NCI-H1436 treated with DMSO at 0.1 percent for 48 hours (cell line): Measurements from ENCODE around the gene NLGN3.

ENCODE experiments used
- DNase-seq: peaks from one replicate; lab custom pipeline; 2025; lab: John Stamatoyannopoulos, UW

NLGN3 gene

DNA sequence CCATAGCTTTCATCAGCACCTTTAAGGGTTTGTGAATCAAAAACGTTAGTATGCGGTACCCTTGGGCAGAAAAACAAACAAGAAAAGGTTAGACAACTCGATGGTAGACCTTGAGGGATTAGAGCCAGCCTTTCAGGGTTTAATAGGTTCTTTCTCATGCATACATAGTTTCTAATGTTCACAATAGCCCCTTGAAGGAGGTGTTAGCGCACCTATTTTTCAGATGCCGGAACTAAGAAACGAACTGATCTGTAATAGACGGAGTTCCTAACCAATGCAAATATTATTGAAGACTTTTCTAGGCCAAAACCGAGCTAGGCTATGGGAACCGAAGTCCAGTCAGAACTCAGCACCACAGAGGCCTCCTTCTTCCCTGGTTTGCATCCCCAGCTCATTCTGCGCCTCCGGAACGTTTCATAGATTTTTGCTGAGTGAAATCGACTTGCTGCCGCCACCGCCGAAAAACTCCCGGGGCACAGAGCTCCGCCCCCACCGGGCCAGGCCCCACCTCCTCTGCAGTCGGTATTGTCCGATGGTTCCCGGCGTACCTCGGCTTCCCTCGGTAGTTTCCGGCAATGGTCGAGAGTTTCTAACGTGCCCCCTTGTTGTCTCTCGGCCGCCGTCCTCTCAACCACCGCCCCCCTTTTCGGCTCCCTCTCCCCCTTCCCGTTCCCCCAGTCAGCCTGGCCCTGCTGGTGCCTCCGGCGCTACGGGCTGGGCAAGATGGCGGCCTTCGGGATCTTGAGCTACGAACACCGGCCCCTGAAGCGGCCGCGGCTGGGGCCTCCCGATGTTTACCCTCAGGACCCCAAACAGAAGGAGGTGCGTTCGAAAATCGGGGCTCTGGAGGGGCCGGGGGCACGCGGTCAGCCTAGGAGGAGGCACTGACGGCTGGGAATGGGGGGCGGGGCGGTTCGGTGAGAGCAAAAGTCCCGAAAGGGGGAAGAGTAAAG is 26.3 kb upstream of the NLGN3 start, which contains the start of gene MED12:
TSS of gene MED12 (plus strand) at position 565 of the 953 bp plus-strand sequence. CDS start at position 724, 159 bp downstream.
- peak; percentile 14 for DNase-seq

DNA sequence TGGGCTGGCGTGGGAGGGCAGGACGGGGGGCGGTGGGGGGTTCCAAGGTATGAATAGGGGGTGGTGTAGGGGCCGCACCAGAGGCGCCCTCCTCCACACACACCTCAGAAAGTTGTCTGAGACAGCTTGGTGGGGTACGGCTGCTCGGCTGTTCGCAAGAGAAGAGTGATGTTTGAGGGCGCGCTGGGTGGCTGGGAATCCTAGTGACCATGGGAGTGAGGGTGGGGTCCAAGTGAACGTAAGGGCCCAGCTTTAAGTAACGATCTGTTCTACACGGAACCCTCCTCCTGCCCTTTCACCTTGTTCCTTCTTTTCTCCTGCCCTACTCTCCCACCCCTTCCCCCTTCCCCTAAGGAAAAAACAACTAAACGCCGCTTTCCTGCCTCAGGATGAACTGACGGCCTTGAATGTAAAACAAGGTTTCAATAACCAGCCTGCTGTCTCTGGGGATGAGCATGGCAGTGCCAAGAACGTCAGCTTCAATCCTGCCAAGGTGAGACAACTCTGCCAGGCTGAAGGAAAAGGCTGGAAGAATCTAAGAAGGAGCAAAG is 25.6 kb upstream of the NLGN3 start:
- no peak for DNase-seq

DNA sequence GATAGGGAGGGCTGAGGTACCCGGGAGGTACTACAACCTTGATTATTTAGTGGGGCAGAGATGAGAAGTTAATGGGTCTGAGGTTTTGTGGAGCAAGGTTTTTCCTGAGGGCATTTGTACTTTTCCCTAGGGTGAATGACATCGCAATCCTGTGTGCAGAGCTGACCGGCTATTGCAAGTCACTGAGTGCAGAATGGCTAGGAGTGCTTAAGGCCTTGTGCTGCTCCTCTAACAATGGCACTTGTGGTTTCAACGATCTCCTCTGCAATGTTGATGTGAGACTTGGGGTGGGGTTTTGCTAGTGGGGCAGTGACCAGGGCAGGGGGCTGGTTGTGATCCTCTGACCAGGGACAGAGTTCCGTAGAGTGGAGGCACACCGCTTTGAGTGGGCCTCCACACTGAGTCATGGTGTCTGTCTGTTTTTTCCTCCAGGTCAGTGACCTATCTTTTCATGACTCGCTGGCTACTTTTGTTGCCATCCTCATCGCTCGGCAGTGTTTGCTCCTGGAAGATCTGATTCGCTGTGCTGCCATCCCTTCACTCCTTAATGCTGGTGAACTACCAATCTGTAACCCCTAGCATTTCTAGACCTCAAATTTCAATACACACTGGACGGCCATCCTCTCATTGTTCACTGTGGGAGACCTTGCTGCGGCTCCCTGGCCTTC is 16.3 kb upstream of the NLGN3 start:
- no peak for DNase-seq

DNA sequence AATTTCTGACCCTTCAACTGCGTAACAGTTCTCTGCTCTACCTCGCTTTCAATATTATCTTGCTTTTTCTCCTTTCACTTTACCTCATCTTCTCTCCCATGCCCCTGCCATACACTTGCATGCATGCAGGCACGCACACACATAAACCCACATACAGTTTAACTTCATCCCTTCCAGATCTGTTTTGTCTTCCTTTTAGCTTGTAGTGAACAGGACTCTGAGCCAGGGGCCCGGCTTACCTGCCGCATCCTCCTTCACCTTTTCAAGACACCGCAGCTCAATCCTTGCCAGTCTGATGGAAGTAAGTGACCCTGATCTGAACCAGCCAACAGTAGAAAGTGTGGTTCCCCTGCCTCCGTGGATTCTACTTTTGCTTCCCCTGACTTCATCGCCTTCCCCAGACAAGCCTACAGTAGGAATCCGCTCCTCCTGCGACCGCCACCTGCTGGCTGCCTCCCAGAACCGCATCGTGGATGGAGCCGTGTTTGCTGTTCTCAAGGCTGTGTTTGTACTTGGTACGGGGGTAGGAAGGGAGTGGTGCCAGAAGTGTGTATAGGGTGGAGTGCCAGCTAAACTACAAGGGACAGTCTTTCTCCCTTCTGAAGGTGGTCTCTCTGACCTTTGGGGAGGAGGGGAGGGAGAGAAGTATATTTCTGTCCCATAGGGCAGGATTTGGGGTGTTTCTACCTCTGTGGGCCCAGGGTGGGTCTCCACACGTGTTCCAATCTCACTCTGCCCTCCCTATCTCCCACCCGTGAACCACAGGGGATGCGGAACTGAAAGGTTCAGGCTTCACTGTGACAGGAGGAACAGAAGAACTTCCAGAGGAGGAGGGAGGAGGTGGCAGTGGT is 15.5 kb upstream of the NLGN3 start:
- DNase-seq, result no peak

DNA sequence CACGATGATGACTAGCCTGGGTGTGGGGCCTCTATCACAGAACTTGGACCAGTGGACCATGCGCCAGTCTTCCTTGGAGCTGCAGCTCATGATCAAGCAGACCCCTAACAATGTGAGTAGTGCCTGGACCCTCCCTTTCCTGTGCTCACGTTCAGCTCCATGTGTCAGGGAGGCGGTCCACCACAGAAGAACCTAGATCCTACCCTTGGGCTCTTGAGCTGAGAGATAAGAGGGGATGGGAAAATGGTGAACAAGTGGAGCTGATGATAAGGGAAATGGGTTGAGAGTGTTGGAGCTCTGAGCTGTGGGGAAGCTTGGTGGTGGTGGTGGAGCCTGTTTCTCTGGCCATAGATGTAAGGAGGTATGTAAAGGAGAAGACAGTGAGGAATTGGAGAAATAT is 13.1 kb upstream of the NLGN3 start:
- DNase-seq, result no peak

DNA sequence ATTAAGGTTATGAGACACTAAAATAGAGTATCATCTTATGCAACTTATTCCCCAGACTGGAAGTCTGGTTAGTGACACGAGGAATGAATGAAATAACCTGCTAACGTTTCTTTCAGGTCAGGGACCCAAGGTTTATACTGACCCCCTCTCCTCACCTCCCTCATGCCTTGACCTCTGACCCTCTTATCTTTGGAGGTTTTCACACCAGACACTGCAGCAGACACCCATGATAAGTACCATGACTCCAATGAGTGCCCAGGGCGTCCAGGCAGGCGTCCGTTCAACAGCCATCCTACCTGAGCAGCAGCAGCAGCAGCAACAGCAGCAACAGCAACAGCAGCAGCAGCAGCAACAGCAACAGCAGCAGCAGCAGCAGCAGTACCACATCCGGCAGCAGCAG is 4.2 kb upstream of the NLGN3 start:
- DNase-seq, result no peak

DNA sequence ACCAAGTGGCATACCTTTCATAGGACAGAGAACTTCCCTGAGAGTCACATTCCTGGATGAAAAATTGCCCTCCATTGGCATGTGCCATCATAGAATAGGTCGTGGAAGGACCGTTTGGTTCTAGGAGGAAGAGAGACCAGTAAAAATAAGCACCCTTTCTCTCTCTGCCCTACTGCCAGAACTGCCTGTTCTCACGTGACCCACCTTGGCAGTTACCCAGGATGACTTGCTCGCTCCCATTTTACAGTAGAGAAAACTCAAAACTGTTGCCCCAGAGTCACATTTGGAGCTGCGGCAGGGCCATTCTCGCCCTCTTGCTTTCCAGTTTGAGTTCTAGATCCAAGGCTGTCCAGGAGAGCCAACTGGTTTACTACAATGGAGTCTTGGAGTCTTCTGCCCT is 1.1 kb upstream of the NLGN3 start:
- no peak for DNase-seq

DNA sequence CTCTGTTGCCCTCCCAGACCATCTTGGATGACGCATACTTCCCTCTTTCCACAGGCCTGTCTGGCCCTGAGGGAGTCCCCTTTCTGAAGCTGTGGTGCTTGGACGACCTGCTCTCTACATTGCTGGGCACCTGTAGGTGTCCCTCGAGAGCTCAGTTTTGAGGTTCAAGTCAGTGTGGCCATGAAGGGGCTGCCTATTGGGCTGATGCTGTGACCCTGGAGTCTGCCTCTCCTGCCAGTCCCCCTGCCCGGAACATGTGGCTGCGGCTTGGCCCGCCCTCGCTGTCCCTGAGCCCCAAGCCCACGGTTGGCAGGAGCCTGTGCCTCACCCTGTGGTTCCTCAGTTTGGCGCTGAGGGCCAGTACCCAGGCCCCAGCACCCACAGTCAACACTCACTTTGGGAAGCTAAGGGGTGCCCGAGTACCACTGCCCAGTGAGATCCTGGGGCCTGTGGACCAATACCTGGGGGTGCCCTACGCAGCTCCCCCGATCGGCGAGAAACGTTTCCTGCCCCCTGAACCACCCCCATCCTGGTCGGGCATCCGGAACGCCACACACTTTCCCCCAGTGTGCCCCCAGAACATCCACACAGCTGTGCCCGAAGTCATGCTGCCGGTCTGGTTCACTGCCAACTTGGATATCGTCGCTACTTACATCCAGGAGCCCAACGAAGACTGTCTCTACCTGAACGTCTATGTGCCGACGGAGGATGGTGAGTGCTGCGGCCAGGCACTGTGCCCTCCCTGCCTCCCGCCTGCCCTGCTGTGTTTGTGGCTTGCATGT is 3.0 kb downstream of the NLGN3 start:
- no peak for DNase-seq

DNA sequence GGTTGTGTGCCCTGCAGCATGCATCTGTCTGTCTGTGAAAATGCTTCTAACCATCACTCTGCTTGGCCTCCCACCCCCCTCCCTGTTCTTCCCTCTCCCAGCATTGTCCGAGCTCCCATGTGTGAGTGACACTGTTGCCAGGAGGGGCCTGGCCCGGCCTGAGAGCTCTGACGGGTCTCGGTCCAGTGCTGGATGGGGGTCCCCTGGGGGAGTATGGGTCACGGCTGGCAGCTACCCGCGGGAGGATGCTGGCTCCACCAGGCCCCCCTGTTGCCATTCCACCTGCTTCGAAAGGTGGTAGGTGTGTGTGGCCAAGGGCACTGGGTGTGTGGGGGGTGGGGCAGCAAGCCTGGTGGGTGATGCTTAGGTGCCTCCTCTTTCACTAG is 3.6 kb downstream of the NLGN3 start:
- no peak for DNase-seq

DNA sequence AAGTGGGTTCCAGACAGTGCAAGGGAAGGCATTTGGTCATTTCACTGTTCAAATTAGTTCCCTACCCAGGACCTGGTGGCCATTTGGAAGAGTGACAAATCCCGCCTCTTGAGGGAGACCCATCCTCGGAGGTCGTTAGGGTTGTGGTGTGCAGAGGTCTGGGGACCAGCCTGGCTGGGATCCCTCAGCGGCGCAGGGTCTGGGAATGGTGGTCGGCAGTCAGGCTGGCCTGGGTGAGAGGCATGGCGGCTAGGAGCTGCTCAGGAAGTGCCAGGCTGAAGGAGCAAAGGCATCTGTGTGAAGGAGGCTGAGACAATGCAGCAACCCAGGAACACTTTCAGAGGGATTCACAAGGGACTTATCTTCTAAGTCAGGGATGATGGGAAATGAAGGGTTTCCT is 6.7 kb downstream of the NLGN3 start:
- DNase-seq, result no peak

DNA sequence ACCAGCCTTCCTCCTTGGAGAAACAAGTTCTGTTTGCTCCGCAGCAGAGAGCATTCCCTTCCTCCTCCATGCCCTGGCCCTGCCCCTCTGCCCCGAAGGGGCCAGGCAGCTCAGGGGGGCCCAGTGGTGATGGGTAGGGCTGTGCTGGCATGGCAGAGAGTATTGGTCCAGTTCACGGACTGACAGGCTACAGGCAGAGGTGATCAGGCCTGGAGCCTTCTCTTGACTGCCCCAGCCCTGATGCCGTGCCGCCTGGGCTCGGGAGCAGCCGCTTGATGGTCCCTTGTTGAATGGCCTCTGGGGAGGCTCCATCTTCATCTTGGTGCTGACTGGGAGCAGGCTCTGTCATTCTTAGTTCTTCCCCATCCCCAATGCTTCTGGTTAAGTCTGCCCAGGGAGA is 9.6 kb downstream of the NLGN3 start:
- DNase-seq, result no peak

DNA sequence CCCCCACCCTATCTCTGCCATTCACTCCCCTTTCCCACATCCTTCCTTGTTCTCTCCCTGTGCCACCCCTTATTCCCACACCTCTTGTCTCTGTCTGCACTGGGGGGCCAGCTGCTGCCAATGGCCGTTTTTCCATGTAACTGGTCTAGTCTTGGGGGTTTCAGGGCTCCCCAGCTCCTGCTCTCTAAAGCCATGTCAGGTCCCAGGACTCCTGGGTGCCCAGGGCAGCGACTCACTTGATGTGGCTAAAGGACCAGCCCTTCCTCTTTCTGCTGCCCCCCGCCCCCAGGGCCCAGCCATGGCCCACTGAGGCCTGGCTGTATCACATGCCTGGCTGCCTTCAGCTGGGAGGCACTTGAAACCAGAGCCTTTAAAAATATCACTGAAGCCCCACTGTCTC is 10.0 kb downstream of the NLGN3 start:
- no peak for DNase-seq

DNA sequence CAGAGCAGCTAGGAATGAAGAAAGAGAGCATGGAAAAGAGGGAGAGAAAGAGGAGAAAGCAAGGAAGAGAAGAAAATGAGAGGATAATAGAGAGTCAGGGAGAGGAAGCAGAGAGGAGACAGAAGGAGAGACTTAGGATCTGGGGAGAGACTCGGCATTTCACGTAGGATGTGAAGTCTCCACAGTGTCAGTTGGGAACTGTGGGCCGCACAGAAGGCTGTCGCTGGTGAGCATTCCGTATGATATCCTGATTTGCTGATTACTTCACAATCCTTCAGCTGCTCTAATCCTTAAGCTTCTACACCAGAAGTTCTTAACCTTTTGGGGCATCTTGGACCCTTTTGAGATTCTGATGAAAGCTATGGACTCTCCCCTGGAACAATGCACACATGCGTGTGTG is 14.0 kb downstream of the NLGN3 start:
- no peak for DNase-seq

DNA sequence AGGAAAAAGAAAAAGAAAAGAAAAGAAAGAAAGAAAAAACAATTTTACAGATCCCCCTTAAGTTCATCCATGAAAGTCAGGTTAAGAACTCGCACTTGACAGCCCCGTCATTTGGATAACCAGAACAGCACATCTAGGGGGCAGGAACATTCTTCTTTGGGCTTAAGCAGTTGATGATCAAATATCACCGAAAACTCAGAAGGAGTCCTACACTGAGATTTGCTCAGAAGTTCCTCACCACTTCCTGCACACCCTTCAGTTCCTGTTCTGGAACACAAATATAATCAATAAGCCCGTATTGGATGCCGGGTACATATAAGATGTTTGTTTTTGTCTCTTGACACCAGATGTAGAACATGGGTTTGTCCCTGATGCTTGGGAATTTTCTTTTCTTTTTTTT is 14.7 kb downstream of the NLGN3 start:
- no peak for DNase-seq

DNA sequence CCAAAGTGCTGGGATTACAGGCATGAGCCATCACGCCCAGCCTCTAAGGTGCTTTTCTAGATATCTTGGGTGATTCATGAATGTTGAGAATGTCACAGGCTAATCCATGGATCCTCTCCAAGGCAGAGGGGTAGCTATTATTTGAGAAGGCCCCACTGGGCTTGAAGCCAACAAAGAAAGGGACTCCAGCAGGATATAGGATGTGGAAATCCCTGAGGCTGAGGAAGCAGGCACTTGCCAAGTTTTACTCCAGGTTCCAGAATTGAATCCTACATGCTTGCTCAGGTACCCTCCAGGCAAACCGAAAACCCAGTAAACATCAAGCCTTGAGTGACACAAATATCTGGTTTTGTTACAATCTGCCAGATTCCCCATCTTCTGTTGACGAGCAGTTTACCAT is 15.8 kb downstream of the NLGN3 start:
- no peak for DNase-seq

DNA sequence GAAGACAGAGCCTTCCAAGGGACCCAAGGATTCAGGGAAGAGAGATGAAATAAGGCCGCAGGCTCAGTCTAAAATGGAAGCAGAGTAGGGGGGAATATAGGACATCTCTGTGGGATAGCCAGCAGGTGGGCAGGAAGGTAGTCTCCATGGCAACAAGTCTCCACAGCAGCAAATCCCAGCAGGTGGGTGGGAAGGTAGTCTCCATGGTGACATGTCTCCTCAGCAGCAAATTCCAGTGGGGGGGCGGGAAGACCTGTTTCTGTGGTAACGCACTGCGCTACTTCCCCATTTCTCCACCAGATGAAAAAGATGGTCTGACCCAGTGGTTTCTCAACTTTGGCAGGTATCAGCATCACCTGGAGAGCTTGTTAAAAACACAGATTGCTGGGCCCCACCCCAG is 18.3 kb downstream of the NLGN3 start:
- no peak for DNase-seq

DNA sequence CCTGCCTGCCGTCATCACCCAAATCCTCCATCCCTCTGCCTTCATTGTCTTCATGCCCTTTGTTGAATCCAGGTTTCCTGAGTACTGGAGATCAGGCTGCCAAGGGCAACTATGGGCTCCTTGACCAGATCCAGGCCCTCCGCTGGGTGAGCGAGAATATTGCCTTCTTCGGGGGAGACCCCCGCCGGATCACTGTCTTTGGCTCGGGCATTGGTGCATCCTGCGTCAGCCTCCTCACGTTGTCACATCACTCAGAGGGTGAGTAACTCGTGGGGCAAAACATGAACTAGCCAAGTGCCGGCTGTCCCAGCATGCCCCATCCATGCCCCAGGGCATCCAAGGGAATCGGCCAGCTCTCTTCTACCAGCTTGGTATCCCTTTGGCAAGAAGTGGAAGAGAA is 19.4 kb downstream of the NLGN3 start:
- DNase-seq, result no peak

DNA sequence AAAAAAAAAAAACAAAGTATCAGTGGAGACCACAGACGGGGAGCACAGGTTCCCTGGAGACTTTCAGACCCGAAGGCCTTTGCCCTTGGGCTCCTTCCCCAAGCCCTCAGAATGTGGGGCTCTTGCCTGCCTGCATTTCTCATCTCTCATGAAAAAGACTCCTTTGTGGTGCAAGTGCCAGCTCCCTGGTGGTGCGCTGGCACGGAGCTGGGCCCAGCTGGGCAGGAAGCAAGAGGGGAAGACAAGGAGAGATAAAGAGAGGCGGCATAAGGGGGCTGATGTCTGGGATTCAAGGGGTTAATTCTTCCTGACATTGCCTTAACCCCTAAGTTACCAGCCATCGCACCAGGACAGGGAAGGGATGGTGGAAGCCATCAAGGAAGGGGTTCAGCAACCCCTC is 21.8 kb downstream of the NLGN3 start:
- DNase-seq, result no peak

DNA sequence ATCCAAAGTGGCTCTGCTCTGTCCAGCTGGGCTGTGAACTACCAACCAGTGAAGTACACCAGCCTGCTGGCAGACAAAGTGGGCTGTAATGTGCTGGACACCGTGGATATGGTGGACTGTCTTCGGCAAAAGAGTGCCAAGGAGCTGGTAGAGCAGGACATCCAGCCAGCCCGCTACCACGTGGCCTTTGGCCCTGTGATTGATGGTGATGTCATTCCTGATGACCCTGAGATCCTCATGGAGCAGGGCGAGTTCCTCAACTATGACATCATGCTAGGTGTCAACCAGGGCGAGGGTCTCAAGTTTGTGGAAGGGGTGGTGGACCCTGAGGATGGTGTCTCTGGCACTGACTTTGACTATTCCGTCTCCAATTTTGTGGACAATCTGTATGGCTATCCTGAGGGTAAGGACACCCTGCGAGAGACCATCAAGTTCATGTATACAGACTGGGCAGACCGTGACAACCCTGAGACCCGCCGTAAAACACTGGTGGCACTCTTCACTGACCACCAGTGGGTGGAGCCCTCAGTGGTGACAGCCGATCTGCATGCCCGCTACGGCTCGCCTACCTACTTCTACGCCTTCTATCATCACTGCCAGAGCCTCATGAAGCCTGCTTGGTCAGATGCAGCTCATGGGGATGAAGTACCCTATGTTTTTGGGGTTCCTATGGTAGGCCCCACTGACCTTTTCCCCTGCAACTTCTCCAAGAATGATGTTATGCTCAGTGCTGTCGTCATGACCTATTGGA is 22.6 kb downstream of the NLGN3 start:
- DNase-seq, result no peak

DNA sequence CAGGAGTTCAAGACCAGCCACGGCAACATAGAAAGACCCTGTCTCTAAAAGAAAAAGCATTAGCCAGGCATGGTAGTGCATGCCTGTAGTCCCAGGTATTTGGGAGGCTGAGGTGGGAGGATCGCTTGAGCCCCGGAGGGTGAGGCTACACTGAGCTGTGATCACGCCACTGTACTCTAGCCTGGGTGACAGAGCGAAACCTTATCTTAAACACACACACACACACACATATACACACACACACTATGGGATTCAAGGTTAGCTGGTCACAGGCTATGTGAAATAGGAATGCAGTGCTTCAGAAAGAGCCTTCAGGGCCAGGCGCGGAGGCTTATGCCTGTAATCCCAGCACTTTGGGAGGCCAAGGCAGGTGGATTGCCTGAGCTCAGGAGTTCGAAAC is 23.5 kb downstream of the NLGN3 start:
- DNase-seq, result no peak

DNA sequence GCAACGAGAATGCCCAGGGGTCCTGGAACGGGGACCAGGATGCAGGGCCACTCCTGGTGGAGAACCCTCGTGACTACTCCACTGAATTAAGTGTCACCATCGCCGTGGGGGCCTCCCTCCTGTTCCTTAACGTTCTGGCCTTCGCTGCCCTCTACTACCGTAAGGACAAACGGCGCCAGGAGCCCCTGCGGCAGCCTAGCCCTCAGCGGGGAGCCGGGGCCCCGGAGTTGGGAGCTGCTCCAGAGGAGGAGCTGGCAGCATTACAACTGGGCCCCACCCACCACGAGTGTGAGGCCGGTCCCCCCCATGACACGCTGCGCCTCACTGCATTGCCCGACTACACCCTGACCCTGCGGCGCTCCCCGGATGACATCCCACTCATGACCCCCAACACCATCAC is 24.9 kb downstream of the NLGN3 start:
- DNase-seq, result no peak
